K562 (cell line): Measurements from ENCODE around the gene E2F1. TPM values are rescaled to one million over a fixed set of nuclear protein-coding genes. Genes with fewer than 3 reads are reported as not detected.

ENCODE experiments used
- ATAC-seq: fragments of 200-7000 bp; cut with Tn5 transposase; 3 replicates; pipeline ENCODE4 v1.9.1; 2020; ENCODE audit warnings: moderate library complexity
- BruUV-seq: library from RNA; stranded (reverse); fragments of 400-500 nt; replicated peaks from 2 replicates; lab custom pipeline; 2021; lab: Mats Ljungman, UMichigan
- CTCF ChIA-PET: fragments of 300-600 bp; formaldehyde crosslinking; extraction: SDS; loops from one replicate; lab custom pipeline; 2021; ENCODE audit warnings: low intra/inter-chr PET ratio; lab: Yijun Ruan, JAX
- POLR2A ChIA-PET: fragments of 300-600, 350-650 bp; sonication (Branson Sonifier 250); formaldehyde crosslinking; extraction: SDS; loops from one replicate; lab custom pipeline; 2021; ENCODE audit warnings: antibody characterized with exemption, inconsistent platforms; lab: Yijun Ruan, JAX
- DNase-seq, 4 experiments: peaks; one replicate each; pipeline versions ENCODE4 v3.0.0 to v3.0.0-alpha.2; 2011 to 2018; ENCODE audit warnings: low spot score in 3 of 4, mixed read lengths in 3 of 4; ENCODE audit errors: extremely low read depth in 1 of 4
- FAIRE-seq: peaks from 2 replicates; lab custom pipeline; 2011; peaks lifted over from hg19 to GRCh38; lab: Jason Lieb, UNC
- H2AFZ ChIP-seq: 2 replicates; pipeline ENCODE4 v1.6.0; 2011; ENCODE audit warnings: low read depth, low read length, control low read depth, inconsistent platforms
- H3K27ac ChIP-seq: fragments of 200-600 bp; 3 replicates; pipeline ENCODE4 v1.8.0; 2011; ENCODE audit warnings: low read depth, mild to moderate bottlenecking, control low read depth, inconsistent platforms, low read length, moderate library complexity, mixed read lengths; ENCODE audit errors: extremely low read depth
- H3K27me3 ChIP-seq, 2 experiments: fragments of 300-600 bp in 1 of 2; 2 replicates in 1 of 2; 3 replicates in 1 of 2; pipeline versions ENCODE4 v1.6.0 to v1.8.0; 2011; ENCODE audit warnings: inconsistent platforms in 2 of 2, low read length in 2 of 2, mild to moderate bottlenecking in 1 of 2, mixed read lengths in 1 of 2, moderate library complexity in 1 of 2; ENCODE audit not compliant: control insufficient read depth in 2 of 2, insufficient read depth in 2 of 2
- H3K36me3 ChIP-seq: fragments of 300-600 bp; 3 replicates; pipeline ENCODE4 v1.8.0; 2011; ENCODE audit warnings: mild to moderate bottlenecking, low read length, inconsistent platforms; ENCODE audit not compliant: control insufficient read depth, insufficient read depth
- H3K4me1 ChIP-seq, 2 experiments: fragments of 200-600 bp in 1 of 2; replicated peaks in 1 of 2; 2 replicates in 1 of 2; 3 replicates in 1 of 2; pipeline versions ENCODE4 v1.5.1 to v1.8.0; 2011; ENCODE audit warnings: inconsistent platforms in 2 of 2, low read length in 2 of 2, mild to moderate bottlenecking in 1 of 2, mixed read lengths in 1 of 2, moderate library complexity in 1 of 2; ENCODE audit not compliant: control insufficient read depth in 2 of 2, insufficient read depth in 2 of 2
- H3K4me2 ChIP-seq: 2 replicates; pipeline ENCODE4 v1.6.1; 2011; ENCODE audit warnings: low read length, control low read depth, inconsistent platforms, mixed read lengths; ENCODE audit not compliant: insufficient read depth
- H3K4me3 ChIP-seq: fragments of 200-600 bp; sonication (generic), shearing (Covaris generic); 2 replicates; pipeline ENCODE4 v1.5.1; 2016; ENCODE audit warnings: control low read depth, inconsistent platforms
- H3K79me2 ChIP-seq: fragments of 200-600 bp; 3 replicates; pipeline ENCODE4 v1.8.0; 2011; ENCODE audit warnings: low read length, inconsistent platforms; ENCODE audit not compliant: control insufficient read depth, insufficient read depth
- H3K9ac ChIP-seq, 2 experiments: 2 replicates each; pipeline versions ENCODE4 v1.6.0 to v1.6.1; 2011; ENCODE audit warnings: low read depth in 2 of 2, low read length in 2 of 2, control low read depth in 1 of 2, inconsistent platforms in 1 of 2, mild to moderate bottlenecking in 1 of 2, mixed read lengths in 1 of 2; ENCODE audit not compliant: insufficient read depth in 1 of 2
- H3K9me1 ChIP-seq: one replicate; pipeline ENCODE4 v1.6.0; 2011; ENCODE audit warnings: inconsistent platforms, mild to moderate bottlenecking, low read length, moderate library complexity; ENCODE audit not compliant: control insufficient read depth, insufficient read depth
- H3K9me3 ChIP-seq: replicated peaks from 2 replicates; pipeline ENCODE4 v1.5.1; 2011; ENCODE audit warnings: low read depth, low read length, inconsistent platforms; ENCODE audit not compliant: control insufficient read depth, insufficient read depth
- H4K20me1 ChIP-seq: replicated peaks from 2 replicates; pipeline ENCODE4 v1.6.1; 2011; ENCODE audit warnings: low read length, inconsistent platforms, mixed read lengths; ENCODE audit not compliant: control insufficient read depth, insufficient read depth
- ARID2 ChIP-seq: fragments of 450-650 bp; IDR thresholded peaks from 2 replicates; pipeline ENCODE4 v1.6.1; 2017; ENCODE audit warnings: antibody characterized with exemption, mild to moderate bottlenecking
- C11orf30 ChIP-seq: fragments of 450-650 bp; IDR thresholded peaks from 2 replicates; pipeline ENCODE4 v1.6.1; 2016; ENCODE audit warnings: low read depth, mild to moderate bottlenecking
- COPS2 ChIP-seq: fragments of 450-650 bp; conservative IDR thresholded peaks from 2 replicates; pipeline ENCODE4 v1.6.1; 2016; ENCODE audit warnings: mild to moderate bottlenecking, moderate library complexity
- DPF2 ChIP-seq: fragments of 450-650 bp; IDR thresholded peaks from 2 replicates; pipeline ENCODE4 v1.6.1; 2016
- EZH2 ChIP-seq: IDR thresholded peaks from 2 replicates; pipeline ENCODE4 v1.6.1; 2012; ENCODE audit warnings: low read depth, mild to moderate bottlenecking, inconsistent platforms, low read length, borderline replicate concordance
- GATA2 ChIP-seq: sonication (generic); formaldehyde crosslinking; IDR thresholded peaks from 2 replicates; pipeline ENCODE4 v1.4.0; 2020; ENCODE audit warnings: mild to moderate bottlenecking, missing genetic modification reagents
- GATAD2B ChIP-seq: fragments of 450-650 bp; IDR thresholded peaks from 2 replicates; pipeline ENCODE4 v1.6.1; 2017; ENCODE audit warnings: mild to moderate bottlenecking, borderline replicate concordance
- HDAC1 ChIP-seq, 2 experiments: fragments of 450-650 bp; IDR thresholded peaks; 2 replicates each; pipeline ENCODE4 v1.6.1; 2016 to 2017; ENCODE audit warnings: inconsistent platforms in 1 of 2, mild to moderate bottlenecking in 1 of 2, moderate library complexity in 1 of 2
- PML ChIP-seq: IDR thresholded peaks from 2 replicates; pipeline ENCODE4 v1.6.1; 2012; ENCODE audit warnings: low read length, inconsistent platforms
- PTBP1 ChIP-seq: fragments of 200-400 bp; formaldehyde crosslinking; IDR thresholded peaks from 2 replicates; pipeline ENCODE4 v1.6.1; 2017; ENCODE audit warnings: low read depth, low read length
- RAD51 ChIP-seq: fragments of 450-650 bp; IDR thresholded peaks from 2 replicates; pipeline ENCODE4 v1.7.1; 2016; ENCODE audit warnings: low read depth, mild to moderate bottlenecking, borderline replicate concordance
- TCF7 ChIP-seq: sonication (generic); IDR thresholded peaks from 2 replicates; pipeline ENCODE4 v1.6.1; 2016; ENCODE audit warnings: antibody characterized with exemption, borderline replicate concordance
- TRIM28 ChIP-seq: fragments of 450-650 bp; IDR thresholded peaks from 2 replicates; pipeline ENCODE4 v1.6.1; 2017
- ZNF444 ChIP-seq: fragments of 250-450 bp; sonication (Bioruptor Pico); IDR thresholded peaks from 2 replicates; pipeline ENCODE4 v1.4.0; 2020; ENCODE audit warnings: mild to moderate bottlenecking, moderate library complexity
- WGBS: fragments of 100-300 bp; shearing (Covaris generic); methylation state at CpG from one replicate; pipeline ENCODE4 v1.1.6; 2016; ENCODE audit warnings: low coverage, mixed read lengths; ENCODE audit not compliant: insufficient coverage; ENCODE audit errors: missing lambda C conversion rate; 5-methylcytosine and 5-hydroxymethylcytosine counted together
- in situ Hi-C: fragments of 300-500 bp; cut with MboI; formaldehyde crosslinking; loops from 4 replicates; pipeline ENCODE4 v1.15.0; 2018; ENCODE audit warnings: inconsistent platforms, mixed read lengths
- intact Hi-C: fragments of 100-400 bp; cut with micrococcal nuclease; formaldehyde crosslinking; loops from 2 replicates; pipeline ENCODE4 v1.14.2; 2022
- polyA plus RNA-seq, 8 experiments: library from polyadenylated mRNA; depleted of rRNA in 4 of 8; stranded (reverse) in 5 of 8; unstranded in 3 of 8; fragments of >200 nt; fragmentation: Nextera tagmentation in 2 of 8; fragmentation: Illumina TruSeq in 1 of 8; extraction: Ambion mirVana in 2 of 8; extraction: Trizol in 1 of 8; gene quantifications; 2 replicates each; pipeline versions ENCODE4 v1.2.1 to v1.2.3, GENCODE V29; 2011 to 2014; ENCODE audit warnings: inconsistent platforms in 1 of 8, missing spikeins in 1 of 8
- total RNA-seq, 7 experiments: library from RNA; depleted of rRNA in 6 of 7; stranded (reverse); fragments of >200 nt in 6 of 7; fragmentation: Illumina TruSeq in 2 of 7; extraction: Trizol in 2 of 7; gene quantifications; 2 replicates each; pipeline versions ENCODE4 v1.2.1 to v1.2.3, GENCODE V29; 2011 to 2021; ENCODE audit warnings: low replicate concordance in 1 of 7
- TF ChIP-seq, protein P1 (sequence below): sonication (generic); formaldehyde crosslinking; IDR thresholded peaks from 2 replicates; pipeline ENCODE4 v1.9.0; 2022; ENCODE audit warnings: mild to moderate bottlenecking, missing genetic modification reagents
- TF ChIP-seq, protein P2 (sequence below): fragments of 450-650 bp; IDR thresholded peaks from 2 replicates; pipeline ENCODE4 v1.6.1; 2018; ENCODE audit not compliant: partially characterized antibody
- TF ChIP-seq, protein P3 (sequence below): fragments of 450-650 bp; formaldehyde crosslinking; conservative IDR thresholded peaks from 2 replicates; pipeline ENCODE4 v1.4.0; 2022; ENCODE audit warnings: mild to moderate bottlenecking, missing genetic modification characterization
- TF ChIP-seq, protein P4 (sequence below): fragments of 450-650 bp; formaldehyde crosslinking; IDR thresholded peaks from 2 replicates; pipeline ENCODE4 v1.4.0; 2022; ENCODE audit warnings: missing genetic modification characterization

Gene E2F1
- total and polyA plus RNA-seq, 9 of the 15 experiments (the other 6 are each of a cell fraction or from before 2014, with no cell fraction given), result 0.14 to 30.6 (median 13.1) TPM

DNA sequence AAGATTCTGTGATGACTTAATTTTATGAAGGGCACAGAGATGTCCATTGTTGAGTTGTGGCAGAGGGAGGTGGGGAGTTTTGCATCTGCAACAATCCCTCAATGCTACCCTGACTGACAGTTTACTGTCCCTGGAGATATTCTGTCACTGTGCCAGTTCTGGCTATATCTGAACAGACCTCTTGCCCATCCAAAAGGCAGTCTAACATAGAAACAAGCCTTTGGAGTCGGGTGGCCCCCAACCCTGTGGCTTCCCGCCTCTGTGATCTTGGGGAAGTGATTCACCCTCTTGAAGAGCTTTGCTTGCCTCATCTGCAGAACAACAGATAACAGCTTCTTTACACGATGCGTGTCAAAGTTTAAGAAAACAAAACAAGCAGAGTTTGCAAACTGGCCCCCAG is 3.8 kb upstream of the E2F1 start:
- peak overlapping the region; percentile 22 for H3K4me2 ChIP-seq
- POLR2A ChIA-PET, result interaction anchor here (0.6 to 1.0 kb wide), 3 partner anchors 10 to 321 kb away, joined by 5 to 6 read pairs (median 5); no protein-coding TSS in a partner anchor
- TF ChIP-seq TRIM28 (no peak), ARID2 (no peak), HDAC1 (IDR thresholded peaks at IDR 0.05) (peak; percentile 76 to 98; a peak in 3 of 4 replicates), TCF7 (peak; percentile 90; the same call in 1 of the 2 replicates), GATAD2B (no peak; the same call in 1 of the 2 replicates), DPF2 (peak; percentile 96), PML (peak; percentile 81), COPS2 (no peak), ZNF444 (no peak), RAD51 (no peak), PTBP1 (no peak), GATA2 (CRISPR knock-in tag) (peak; percentile 72), EZH2 (no peak), C11orf30 (0 out of 2 replicates have a peak, but pooled peaks have one; percentile 4)
- TF ChIP-seq, protein P1, sequence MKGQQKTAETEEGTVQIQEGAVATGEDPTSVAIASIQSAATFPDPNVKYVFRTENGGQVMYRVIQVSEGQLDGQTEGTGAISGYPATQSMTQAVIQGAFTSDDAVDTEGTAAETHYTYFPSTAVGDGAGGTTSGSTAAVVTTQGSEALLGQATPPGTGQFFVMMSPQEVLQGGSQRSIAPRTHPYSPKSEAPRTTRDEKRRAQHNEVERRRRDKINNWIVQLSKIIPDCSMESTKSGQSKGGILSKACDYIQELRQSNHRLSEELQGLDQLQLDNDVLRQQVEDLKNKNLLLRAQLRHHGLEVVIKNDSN, result no peak
- TF ChIP-seq, protein P2, sequence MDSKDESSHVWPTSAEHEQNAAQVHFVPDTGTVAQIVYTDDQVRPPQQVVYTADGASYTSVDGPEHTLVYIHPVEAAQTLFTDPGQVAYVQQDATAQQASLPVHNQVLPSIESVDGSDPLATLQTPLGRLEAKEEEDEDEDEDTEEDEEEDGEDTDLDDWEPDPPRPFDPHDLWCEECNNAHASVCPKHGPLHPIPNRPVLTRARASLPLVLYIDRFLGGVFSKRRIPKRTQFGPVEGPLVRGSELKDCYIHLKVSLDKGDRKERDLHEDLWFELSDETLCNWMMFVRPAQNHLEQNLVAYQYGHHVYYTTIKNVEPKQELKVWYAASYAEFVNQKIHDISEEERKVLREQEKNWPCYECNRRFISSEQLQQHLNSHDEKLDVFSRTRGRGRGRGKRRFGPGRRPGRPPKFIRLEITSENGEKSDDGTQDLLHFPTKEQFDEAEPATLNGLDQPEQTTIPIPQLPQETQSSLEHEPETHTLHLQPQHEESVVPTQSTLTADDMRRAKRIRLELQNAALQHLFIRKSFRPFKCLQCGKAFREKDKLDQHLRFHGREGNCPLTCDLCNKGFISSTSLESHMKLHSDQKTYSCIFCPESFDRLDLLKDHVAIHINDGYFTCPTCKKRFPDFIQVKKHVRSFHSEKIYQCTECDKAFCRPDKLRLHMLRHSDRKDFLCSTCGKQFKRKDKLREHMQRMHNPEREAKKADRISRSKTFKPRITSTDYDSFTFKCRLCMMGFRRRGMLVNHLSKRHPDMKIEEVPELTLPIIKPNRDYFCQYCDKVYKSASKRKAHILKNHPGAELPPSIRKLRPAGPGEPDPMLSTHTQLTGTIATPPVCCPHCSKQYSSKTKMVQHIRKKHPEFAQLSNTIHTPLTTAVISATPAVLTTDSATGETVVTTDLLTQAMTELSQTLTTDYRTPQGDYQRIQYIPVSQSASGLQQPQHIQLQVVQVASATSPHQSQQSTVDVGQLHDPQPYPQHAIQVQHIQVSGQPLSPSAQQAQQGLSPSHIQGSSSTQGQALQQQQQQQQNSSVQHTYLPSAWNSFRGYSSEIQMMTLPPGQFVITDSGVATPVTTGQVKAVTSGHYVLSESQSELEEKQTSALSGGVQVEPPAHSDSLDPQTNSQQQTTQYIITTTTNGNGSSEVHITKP, result no peak
- TF ChIP-seq, protein P3, sequence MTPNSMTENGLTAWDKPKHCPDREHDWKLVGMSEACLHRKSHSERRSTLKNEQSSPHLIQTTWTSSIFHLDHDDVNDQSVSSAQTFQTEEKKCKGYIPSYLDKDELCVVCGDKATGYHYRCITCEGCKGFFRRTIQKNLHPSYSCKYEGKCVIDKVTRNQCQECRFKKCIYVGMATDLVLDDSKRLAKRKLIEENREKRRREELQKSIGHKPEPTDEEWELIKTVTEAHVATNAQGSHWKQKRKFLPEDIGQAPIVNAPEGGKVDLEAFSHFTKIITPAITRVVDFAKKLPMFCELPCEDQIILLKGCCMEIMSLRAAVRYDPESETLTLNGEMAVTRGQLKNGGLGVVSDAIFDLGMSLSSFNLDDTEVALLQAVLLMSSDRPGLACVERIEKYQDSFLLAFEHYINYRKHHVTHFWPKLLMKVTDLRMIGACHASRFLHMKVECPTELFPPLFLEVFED (CRISPR knock-in tag), result no peak
- TF ChIP-seq, protein P4, sequence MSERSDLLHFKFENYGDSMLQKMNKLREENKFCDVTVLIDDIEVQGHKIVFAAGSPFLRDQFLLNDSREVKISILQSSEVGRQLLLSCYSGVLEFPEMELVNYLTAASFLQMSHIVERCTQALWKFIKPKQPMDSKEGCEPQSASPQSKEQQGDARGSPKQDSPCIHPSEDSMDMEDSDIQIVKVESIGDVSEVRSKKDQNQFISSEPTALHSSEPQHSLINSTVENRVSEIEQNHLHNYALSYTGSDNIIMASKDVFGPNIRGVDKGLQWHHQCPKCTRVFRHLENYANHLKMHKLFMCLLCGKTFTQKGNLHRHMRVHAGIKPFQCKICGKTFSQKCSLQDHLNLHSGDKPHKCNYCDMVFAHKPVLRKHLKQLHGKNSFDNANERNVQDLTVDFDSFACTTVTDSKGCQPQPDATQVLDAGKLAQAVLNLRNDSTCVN (CRISPR knock-in tag), result no peak

More for the DNA sequence above, 3.8 kb upstream of the E2F1 start:
- in situ Hi-C loops (no loop called here), intact Hi-C loops (loop anchor here (1.0 to 5.0 kb wide), 3 partner anchors 19 to 122 kb away; partner anchors contain the start of genes CHMP4B and ZNF341)
- CTCF ChIA-PET, result no interaction called here
- H3K79me2 ChIP-seq, result peaks cover 7% of the 10 kb centered on the region
- peak; percentile 57 to 92 (median 68) for DNase-seq
- H3K9ac ChIP-seq, result no peak overlapping the region
- no peaks in the 10 kb centered on the region for H3K9me1 ChIP-seq
- H3K27ac ChIP-seq, result peak overlapping the region; percentile 9; the same call in 1 of the 3 replicates
- H4K20me1 ChIP-seq, result peaks cover 6% of the 10 kb centered on the region; the same call in 1 of the 2 replicates
- WGBS, result 0% methylated on average over 4 of the region's 4 CpGs
- H3K4me3 ChIP-seq, result no peak overlapping the region
- peak; percentile 98 for FAIRE-seq
- BruUV-seq, result no TSS peak
- H2AFZ ChIP-seq, result no peak overlapping the region
- H3K4me1 ChIP-seq, result peaks cover 36 to 51% of the 10 kb centered on the region in 2 experiments
- no peaks in the 10 kb centered on the region for H3K9me3 ChIP-seq
- peak; percentile 50 for ATAC-seq
- H3K27me3 ChIP-seq, result no peaks in the 10 kb centered on the region
- H3K36me3 ChIP-seq, result no peaks in the 10 kb centered on the region
